Ishikawa (cell line): ENCODE data around the gene NUP210.

Source experiments
- CREB1 ChIP-seq: IDR thresholded peaks from 2 replicates; pipeline ENCODE4 v1.6.1; 2012; ENCODE audit warnings: low read depth
- EGR1 ChIP-seq: IDR thresholded peaks from 2 replicates; pipeline ENCODE4 v1.6.1; 2012
- EP300 ChIP-seq: IDR thresholded peaks from 2 replicates; pipeline ENCODE4 v1.6.1; 2012; ENCODE audit warnings: borderline replicate concordance
- RAD21 ChIP-seq: IDR thresholded peaks from 2 replicates; pipeline ENCODE4 v1.6.1; 2012; ENCODE audit warnings: low read depth
- TAF1 ChIP-seq: IDR thresholded peaks from 2 replicates; pipeline ENCODE4 v1.6.1; 2012; ENCODE audit warnings: low read depth, mild to moderate bottlenecking
- TCF12 ChIP-seq: IDR thresholded peaks from 2 replicates; pipeline ENCODE4 v1.6.1; 2012; ENCODE audit warnings: low read depth
- YY1 ChIP-seq: IDR thresholded peaks from 2 replicates; pipeline ENCODE4 v1.6.1; 2012; ENCODE audit warnings: low read depth
- TF ChIP-seq, protein P1 (sequence below): IDR thresholded peaks from 2 replicates; pipeline ENCODE4 v1.6.1; 2012

DNA sequence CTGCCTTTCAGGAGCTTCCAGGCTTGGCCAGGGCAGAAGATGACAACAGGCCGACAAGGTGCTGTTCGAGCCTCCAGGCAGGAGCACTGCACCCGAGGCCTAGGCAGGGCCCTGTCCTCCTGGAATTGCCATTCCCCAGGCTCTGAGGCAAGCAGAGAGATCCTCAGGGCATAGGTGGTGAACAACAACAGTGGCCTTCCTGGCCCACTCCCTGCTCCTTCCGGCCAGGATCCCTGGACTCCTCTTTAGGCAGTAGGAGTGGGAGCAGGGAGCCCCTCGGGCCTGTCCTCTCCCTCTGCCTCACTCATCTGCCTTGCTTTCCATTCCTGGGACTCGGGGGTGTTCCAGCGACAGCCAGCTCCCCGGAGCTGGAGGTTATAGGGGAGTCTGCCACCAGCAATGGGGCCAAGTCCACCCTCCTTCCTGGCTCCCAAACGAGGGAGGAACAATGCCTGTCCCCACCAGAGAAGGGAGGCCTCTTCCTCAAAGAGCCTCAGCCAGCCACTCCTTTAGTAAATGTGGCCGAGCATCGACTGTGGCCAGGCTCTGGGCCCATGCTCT lies 135.0 kb downstream of the NUP210 start:
- TF ChIP-seq CREB1 (no peak), YY1 (no peak), TAF1 (no peak), EP300 (no peak), RAD21 (no peak), EGR1 (no peak), TCF12 (no peak)
- TF ChIP-seq, protein P1, sequence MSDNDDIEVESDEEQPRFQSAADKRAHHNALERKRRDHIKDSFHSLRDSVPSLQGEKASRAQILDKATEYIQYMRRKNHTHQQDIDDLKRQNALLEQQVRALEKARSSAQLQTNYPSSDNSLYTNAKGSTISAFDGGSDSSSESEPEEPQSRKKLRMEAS: no peak
